IPS-NIHi7 (cell line): ENCODE data around the gene SPOP.
"Not testable (repeated sequence)": the region's sequence is repeated elsewhere in the genome, so short reads cannot be mapped to it uniquely, and the experiment has no call there.

Experiments
- DNase-seq: peaks from one replicate; pipeline ENCODE4 v3.0.0; 2012; ENCODE audit warnings: mixed read lengths; ENCODE audit errors: extremely low spot score

Gene SPOP

DNA sequence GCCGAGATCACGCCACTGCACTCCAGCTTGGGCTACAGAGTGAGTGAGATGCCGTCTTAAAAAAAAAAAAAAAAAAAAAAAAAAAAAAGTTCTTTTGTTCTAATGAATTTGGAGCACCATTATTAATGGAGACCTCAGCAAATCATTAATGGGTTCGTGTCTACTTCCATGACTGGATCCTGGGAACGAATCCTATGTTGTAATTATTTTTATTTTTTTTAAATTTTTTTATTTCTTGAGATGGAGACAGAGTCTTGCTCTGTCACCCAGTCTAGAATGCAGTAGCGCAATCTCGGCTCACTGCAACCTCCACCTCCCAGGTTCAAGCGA, 30.7 kb downstream of the SPOP start:
- DNase-seq = no peak

GRCh38 chr17:49646391-49647255, 31.3 kb downstream of the SPOP start:
- DNase-seq = no peak

- DNase-seq = not testable (repeated sequence)
These were observed 31.9 kb downstream of the SPOP start for GRCh38 chr17:49646056-49646390.

GRCh38 chr17:49645654-49646053, 32.2 kb downstream of the SPOP start:
- no peak for DNase-seq

DNA sequence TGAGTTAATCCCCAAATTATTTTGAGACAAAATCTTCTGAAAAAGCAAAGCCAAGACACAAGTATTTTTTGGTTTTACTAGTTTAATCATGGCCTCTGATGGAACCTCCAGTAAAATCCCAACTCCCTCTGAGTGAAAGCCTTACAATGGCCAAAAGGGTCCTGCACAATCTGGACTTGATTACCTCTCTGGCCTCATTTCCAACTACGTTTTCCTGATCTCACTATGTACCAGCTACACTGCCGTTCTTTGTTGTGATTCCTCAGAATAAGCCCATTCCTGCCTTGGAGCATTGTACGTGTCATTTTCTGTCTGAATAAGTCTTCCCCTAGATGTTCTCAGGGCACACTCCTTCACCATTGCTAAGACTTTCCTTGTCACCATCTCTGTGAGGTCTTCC, 37.3 kb downstream of the SPOP start:
- no peak for DNase-seq

DNA sequence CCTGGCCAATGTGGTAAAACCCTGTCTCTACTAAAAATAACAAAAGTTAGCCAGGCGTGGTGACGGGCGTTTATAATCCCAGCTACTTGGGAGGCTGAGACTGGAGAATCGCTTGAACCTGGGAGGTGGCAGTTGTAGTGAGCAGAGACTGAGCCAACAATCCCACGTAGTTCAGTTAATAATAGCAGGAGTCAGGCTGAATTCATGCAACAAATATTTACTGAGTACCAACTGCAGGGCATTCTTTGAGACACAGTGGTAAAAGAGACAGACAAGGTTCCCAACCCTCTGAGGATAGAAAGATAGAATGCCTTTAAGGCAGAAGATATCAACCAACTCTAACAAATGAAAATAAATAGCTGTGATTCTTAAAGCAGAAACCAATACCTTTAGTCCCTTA, 39.1 kb downstream of the SPOP start:
- DNase-seq = no peak

DNA sequence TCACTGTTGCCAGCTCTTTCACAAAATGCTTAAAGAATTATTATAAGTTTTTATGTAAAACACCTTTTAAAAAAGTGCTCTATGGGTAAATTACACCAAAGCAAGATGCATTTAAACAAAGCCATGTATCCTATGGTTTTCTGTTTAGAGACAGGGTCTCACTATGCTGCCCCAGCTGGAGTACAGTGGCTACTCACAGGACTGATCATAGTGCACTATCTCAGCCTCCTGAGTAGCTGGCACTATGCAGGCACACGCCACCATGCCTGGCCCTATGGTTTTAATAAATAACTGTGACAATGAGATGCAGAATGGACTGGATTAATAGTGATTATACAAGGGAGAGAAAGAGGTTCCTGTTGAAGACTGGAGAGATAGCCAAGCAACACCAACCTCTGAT, 40.2 kb downstream of the SPOP start:
- DNase-seq = no peak

DNA sequence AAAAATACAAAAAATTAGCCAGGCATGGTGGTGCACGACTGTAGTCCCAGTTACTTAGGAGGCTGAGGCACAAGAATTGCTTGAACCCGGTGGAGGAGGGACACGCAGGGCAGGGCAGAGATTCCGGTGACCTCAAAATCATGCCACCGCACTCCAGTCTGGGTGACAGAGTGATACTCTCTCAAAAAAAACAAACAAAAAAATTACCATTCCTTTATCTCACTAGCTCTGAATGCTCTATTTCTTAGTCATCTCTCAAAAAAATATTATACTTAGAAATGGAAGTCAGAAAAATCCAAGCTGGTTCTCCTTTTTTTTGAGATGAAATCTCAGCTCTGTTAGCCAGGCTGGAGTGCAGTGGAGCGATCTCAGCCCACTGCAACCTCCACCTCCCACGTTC, 40.8 kb downstream of the SPOP start:
- DNase-seq = no peak

DNA sequence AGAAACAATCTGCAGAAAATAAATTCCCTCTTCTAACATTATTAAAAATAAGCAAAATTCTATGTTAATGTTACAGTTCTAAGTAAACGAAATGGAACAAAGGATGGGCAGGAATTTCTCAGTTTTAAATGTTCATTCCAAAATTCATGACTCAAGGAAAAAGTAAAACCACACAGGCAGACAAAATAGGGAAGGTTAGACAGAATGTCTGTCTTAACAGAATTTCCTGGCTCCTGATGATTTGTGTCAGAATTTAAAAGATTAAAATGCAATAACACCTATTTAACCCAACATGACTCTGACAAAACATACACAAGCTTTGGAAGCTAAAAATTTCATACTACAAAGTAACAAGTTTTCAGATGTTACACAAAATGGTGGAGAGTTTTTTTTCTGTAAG, 42.8 kb downstream of the SPOP start:
- no peak for DNase-seq

GRCh38 chr17:49634485-49634860, 43.4 kb downstream of the SPOP start:
- no peak for DNase-seq

- no peak for DNase-seq
These were observed 44.0 kb downstream of the SPOP start for GRCh38 chr17:49633762-49634484.

GRCh38 chr17:49633250-49633649, 44.6 kb downstream of the SPOP start:
- no peak for DNase-seq

DNA sequence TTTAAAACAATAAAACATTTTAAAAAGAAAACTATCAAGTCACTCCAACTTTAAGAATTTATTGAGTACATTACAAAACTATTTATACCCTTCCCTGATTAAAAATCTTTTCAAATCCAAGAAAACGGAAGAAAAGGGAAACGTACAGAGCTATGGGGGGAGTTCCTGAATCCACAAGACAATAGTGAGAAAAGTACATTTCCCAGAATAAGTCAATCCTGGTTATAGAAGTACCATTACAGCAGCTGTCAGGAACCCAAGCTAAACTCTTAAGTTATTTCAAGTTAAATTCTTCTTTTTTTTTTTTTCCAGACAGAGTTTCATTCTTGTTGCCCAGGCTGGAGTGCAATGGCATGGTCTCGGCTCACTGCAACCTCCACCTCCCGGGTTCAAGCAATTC, 45.7 kb downstream of the SPOP start:
- DNase-seq = no peak

GRCh38 chr17:49631496-49631895, 46.4 kb downstream of the SPOP start:
- DNase-seq = no peak

- no peak for DNase-seq
These were observed 47.6 kb downstream of the SPOP start for GRCh38 chr17:49630113-49630900.

DNA sequence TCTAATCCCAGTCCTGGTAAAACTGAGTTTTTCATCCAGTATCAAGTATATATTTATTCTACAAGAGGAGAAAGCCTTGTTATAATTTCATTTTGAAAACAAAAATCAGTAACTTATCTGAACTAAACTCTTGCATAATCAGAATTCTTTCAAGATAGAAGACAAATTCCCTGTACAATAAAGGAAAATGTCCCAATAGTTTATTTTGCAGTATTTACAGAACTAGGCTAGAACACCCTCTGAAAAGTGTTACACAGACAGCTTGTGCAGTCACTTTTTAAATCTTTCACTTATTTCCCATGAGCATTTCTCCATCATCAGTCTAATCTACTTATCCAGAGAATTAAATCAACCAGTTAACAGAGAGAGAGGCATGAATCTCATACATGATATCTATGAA, 48.5 kb downstream of the SPOP start:
- DNase-seq = no peak

GRCh38 chr17:49624896-49625295, 53.0 kb downstream of the SPOP start:
- no peak for DNase-seq

- DNase-seq = no peak
These were observed 55.9 kb downstream of the SPOP start for GRCh38 chr17:49621946-49622529.

- no peak for DNase-seq
These were observed 56.5 kb downstream of the SPOP start for GRCh38 chr17:49621420-49621819.

DNA sequence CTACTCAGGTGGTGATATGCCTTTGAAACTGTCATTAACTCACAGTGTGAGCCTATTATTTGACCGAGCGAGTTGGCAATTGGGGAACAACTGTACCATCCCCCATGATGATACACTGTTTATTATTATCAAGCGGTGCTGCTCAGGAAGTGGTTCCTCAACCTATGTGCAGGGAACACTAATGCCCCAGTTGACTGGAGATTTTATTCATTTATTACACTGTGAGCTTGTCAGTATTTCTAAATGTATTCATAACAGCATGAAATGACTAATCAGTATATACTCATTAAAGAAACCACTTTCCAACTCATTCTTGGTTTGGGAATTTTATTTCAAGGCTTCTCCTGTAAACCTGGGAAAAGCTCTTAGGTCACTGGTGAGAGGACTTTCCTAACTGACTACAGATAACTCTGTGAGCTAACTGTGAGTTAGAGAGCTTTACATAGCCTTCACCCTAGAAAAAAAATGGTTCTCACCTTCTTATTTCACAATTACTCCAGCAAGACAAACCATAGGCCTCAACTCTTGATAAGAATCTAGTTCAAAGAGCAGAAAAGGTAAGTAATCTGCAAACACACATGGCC, 59.8 kb downstream of the SPOP start:
- DNase-seq = no peak

DNA sequence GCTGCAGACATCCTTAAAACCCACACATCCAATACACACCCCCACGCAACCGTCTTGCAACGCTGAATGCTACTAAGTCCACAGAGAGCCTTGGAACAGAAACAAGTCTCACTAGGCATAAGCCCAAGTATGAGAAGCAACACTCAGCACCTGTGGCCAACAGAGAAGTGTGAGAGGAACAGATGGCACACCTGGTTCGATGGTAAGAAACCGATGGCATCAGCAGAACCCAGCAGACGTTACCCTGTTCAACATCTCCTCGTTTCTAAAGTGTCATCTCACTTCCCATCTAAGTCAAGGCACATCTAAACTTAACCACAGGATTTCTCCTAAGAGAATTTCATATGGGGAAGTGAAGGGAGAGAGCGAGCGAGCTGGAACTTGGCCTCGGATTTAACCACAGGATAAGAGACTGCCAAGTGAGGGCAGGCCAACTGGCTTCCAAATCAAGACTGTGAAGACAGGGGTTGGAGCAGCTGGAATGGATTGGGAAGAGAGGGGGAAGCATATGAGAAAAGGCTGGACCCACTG, 61.2 kb downstream of the SPOP start:
- no peak for DNase-seq

DNA sequence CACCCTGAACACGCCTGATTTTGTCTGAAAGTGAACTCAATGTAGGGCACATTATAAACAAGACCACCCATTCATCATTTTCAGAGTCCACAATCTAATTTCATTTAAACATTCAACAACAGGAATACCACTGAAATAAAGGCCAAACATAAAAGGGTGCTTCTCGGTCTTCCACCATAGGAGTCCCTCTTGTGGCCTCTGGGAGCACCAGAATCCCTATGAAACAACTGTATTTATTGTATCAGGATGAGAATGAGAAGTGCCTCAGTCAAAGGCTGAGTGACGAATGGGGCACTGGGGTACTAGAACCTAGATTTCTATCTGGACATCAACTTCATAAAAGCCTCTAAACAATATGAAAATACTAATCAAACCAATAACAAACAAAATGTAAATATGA, 61.8 kb downstream of the SPOP start:
- peak; percentile 25 for DNase-seq
